Ovary (tissue), 3 donors: ENCODE measurements around the gene ID3.

Experiments used
- CTCF ChIP-seq, 3 donors: fragments of 450-650 bp in 2 of 3; fragments of 200-600 bp in 1 of 3; IDR thresholded peaks; one replicate each; pipeline versions ENCODE4 v1.5.1 to v1.8.0; 2016 to 2022; ENCODE audit warnings: antibody characterized with exemption in 3 of 3, mild to moderate bottlenecking in 1 of 3
- EP300 ChIP-seq: sonication (generic); formaldehyde crosslinking; IDR thresholded peaks from one replicate; pipeline ENCODE4 v1.6.1; 2017; ENCODE audit warnings: antibody characterized with exemption
- POLR2A ChIP-seq: fragments of 450-650 bp; IDR thresholded peaks from one replicate; pipeline ENCODE4 v1.6.1; 2017; ENCODE audit warnings: antibody characterized with exemption, mild to moderate bottlenecking, moderate library complexity
- donor health status: DM: no; HTN: no; CAD: no.

GRCh38 chr1:23525558-23526250 is 33.6 kb downstream of the ID3 start:
- TF ChIP-seq CTCF (IDR thresholded peaks at IDR 0.05) (no peak), POLR2A (no peak), EP300 (no peak)
